T-cell (primary cell): ENCODE data around the gene RADIL. TPM values are rescaled to one million over a fixed set of nuclear protein-coding genes. Genes with fewer than 3 reads are reported as not detected.

Source experiments
- ATAC-seq, 4 experiments: fragments of 200-7000 bp in 3 of 4; fragments of 150-1000 bp in 1 of 4; cut with Tn5 transposase; replicated peaks in 1 of 4; 1 replicate in 3 of 4; 2 replicates in 1 of 4; pipeline ENCODE4 v1.10.0; 2021; ENCODE audit warnings: moderate library complexity in 3 of 4, mild to moderate bottlenecking in 2 of 4, moderate number of reproducible peaks in 1 of 4
- CTCF ChIA-PET, 2 donors: fragments of 300-600 bp; sonication (Branson Sonifier 250); formaldehyde crosslinking; loops; one replicate each; lab custom pipeline; 2022; ENCODE audit warnings: antibody characterized with exemption in 2 of 2; lab: Charles Lee
- POLR2A ChIA-PET, 2 donors: fragments of 300-600 bp; sonication (Branson Sonifier 250); formaldehyde crosslinking; loops; one replicate each; lab custom pipeline; 2022; ENCODE audit warnings: antibody characterized with exemption in 2 of 2; lab: Charles Lee
- DNase-seq, 35 experiments: peaks; one replicate each; pipeline versions ENCODE4 v3.0.0 to v3.0.0-alpha.2; 2013 to 2023
- H3K27ac ChIP-seq: one replicate; pipeline ENCODE4 v1.5.1; 2013; ENCODE audit warnings: low read length
- H3K27me3 ChIP-seq, 2 experiments: replicated peaks in 1 of 2; 1 replicate in 1 of 2; 2 replicates in 1 of 2; pipeline versions ENCODE4 v1.6.1 to v1.7.0; 2013; ENCODE audit warnings: low read length in 1 of 2, mixed read lengths in 1 of 2; ENCODE audit not compliant: control insufficient read depth in 2 of 2, insufficient read depth in 2 of 2; ENCODE audit errors: extremely low read depth in 1 of 2
- H3K36me3 ChIP-seq, 2 donors: 1 replicate in 1 of 2; 2 replicates in 1 of 2; pipeline versions ENCODE4 v1.6.1 to v1.7.0; 2013; ENCODE audit warnings: low read length in 1 of 2; ENCODE audit not compliant: control insufficient read depth in 2 of 2, insufficient read depth in 1 of 2; ENCODE audit errors: extremely low read depth in 1 of 2
- H3K4me1 ChIP-seq, 2 experiments: 1 replicate in 1 of 2; 2 replicates in 1 of 2; pipeline versions ENCODE4 v1.6.1 to v1.7.0; 2013; ENCODE audit warnings: low read length in 2 of 2, mixed read lengths in 1 of 2; ENCODE audit not compliant: insufficient read depth in 2 of 2, control insufficient read depth in 1 of 2; ENCODE audit errors: extremely low read depth in 1 of 2
- H3K4me3 ChIP-seq, 2 donors: 1 replicate in 1 of 2; 2 replicates in 1 of 2; pipeline versions ENCODE4 v1.5.1 to v1.7.0; 2013; ENCODE audit warnings: mild to moderate bottlenecking in 2 of 2, low read length in 1 of 2, moderate library complexity in 1 of 2; ENCODE audit not compliant: control insufficient read depth in 1 of 2; ENCODE audit errors: extremely low read depth in 1 of 2
- H3K9me3 ChIP-seq: 2 replicates; pipeline ENCODE4 v1.7.0; 2013
- H3K27ac Mint-ChIP-seq, 2 donors: one replicate each; pipeline ENCODE4 v1.8.0; 2020 to 2021; ENCODE audit warnings: mild to moderate bottlenecking in 2 of 2, mixed read lengths in 2 of 2
- H3K27me3 Mint-ChIP-seq, 2 donors: one replicate each; pipeline ENCODE4 v1.8.0; 2021 to 2022; ENCODE audit warnings: mixed read lengths in 2 of 2
- H3K36me3 Mint-ChIP-seq: one replicate; pipeline ENCODE4 v1.8.0; 2021; ENCODE audit warnings: mixed read lengths
- H3K4me1 Mint-ChIP-seq, 3 donors: one replicate each; pipeline ENCODE4 v1.8.0; 2020 to 2022; ENCODE audit warnings: mixed read lengths in 3 of 3, mild to moderate bottlenecking in 1 of 3
- H3K4me3 Mint-ChIP-seq, 3 donors: one replicate each; pipeline ENCODE4 v1.8.0; 2020 to 2022; ENCODE audit warnings: mild to moderate bottlenecking in 3 of 3, mixed read lengths in 3 of 3, moderate library complexity in 3 of 3
- H3K9me3 Mint-ChIP-seq, 3 donors: one replicate each; pipeline ENCODE4 v1.8.0; 2020 to 2022; ENCODE audit warnings: mixed read lengths in 3 of 3
- WGBS: methylation state at CpG from one replicate; pipeline ENCODE4 v1.1.5; 2013; ENCODE audit warnings: missing lambda C conversion rate; ENCODE audit not compliant: insufficient coverage; 5-methylcytosine and 5-hydroxymethylcytosine counted together
- total RNA-seq, 35 experiments: library from RNA in 6 of 35; stranded (reverse) in 6 of 35; fragments of 120-200 nt in 1 of 35; gene quantifications; one replicate each; pipeline versions ENCODE4 v1.2.1 to v1.2.4 and lab custom pipeline; 2013 to 2026

The RADIL gene, protein sequence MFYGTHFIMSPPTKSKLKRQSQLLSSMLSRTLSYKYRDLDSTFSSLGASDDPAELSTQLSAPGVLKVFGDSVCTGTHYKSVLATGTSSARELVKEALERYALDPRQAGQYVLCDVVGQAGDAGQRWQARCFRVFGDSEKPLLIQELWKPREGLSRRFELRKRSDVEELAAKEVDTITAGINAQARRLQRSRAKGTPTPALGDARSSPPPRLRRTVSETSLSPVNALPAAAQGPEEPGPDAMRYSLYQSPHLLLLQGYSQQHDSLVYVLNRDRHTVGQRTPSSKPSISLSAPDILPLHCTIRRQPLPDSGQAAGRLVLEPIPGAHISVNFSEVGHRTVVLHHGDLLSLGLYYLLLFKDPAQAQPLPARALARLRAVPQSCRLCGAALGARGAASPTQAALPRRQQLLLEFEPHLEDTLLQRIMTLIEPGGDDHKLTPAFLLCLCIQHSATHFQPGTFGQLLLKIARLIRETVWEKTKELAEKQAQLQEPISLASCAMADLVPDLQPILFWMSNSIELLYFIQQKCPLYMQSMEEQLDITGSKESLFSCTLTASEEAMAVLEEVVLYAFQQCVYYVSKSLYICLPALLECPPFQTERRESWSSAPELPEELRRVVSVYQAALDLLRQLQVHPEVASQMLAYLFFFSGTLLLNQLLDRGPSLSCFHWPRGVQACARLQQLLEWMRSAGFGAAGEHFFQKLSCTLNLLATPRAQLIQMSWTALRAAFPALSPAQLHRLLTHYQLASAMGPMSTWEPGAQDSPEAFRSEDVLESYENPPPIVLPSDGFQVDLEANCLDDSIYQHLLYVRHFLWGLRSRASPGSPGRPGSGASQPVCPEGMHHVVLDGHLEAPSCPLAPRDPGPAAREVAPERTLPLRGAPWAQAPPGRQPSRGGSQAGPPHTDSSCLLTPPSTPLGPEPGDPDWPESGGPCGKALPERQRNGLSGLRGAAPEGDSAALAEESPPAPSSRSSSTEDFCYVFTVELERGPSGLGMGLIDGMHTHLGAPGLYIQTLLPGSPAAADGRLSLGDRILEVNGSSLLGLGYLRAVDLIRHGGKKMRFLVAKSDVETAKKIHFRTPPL
- total RNA-seq, result under 1 TPM in 2 of 5 donors, not detected in 3; 0.20 to 0.30 TPM
- not detected for total RNA-seq (2013)
- 0 to 0.37 (median 0.06) reads per million in 29 experiments for total RNA-seq (lab: John Stamatoyannopoulos, UW)

DNA sequence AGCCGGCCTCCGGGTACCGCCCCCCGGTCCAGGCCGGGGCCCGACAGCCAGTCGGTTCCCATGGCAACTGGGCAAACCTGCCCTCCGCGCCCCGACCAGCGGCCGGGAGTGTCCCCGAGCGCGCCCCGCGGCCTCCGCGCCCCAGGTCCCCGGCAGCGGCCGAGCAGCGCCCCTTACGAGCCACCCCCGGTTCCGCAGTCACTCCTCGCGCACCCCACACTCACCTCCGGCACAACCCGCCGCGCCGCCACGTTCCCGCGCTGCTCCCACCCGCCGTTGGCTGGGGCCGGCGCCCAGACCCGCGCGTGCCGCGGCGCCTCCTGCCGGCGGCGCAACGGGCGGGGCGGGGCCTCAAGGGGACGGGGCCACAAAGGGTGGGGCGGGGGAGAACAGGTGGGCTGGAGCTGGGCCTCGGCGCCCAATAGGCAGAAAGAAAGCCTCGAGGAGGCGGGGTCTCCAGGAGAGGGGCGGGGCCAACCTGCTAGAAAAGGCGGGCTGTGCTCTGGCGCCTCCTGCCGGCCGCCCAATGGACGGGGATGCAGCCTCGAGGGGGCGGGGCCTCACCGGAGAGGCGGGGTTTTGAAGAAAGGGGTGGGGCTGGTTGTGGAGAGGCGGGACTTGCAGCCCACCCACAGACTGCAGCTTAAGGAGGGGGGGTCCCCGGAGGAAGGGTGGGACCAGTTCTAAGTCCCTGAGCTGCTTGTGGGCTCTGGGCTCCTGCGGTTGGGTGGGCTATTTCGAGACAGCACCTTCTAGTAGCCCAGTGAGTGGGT lies at the start of gene RADIL:
Gene RADIL (minus strand): TSS at position 345 of the 773 bp plus-strand sequence. CDS start 5,577 bp downstream, outside the sequence.
- Mint-ChIP-seq H3K4me1 (peaks cover 12 to 17% (median 12%) of the 10 kb centered on the region in 3 donors), H3K27me3 (peaks cover 24 to 51% of the 10 kb centered on the region in 2 donors), H3K27ac (no peak within 1 kb of the TSS), H3K9me3 (no peaks in the 10 kb centered on the region), H3K4me3 (peak within 1 kb of the TSS; percentile 56 to 74 (median 57)), H3K36me3 (no peaks in the 10 kb centered on the region)
- POLR2A ChIA-PET, result no interaction called here
- Histone ChIP-seq H3K27me3 (peaks cover 8 to 61% of the 10 kb centered on the region in 2 experiments), H3K4me3 (no peak within 1 kb of the TSS), H3K4me1 (peaks cover 0 to 11% of the 10 kb centered on the region in 2 experiments), H3K9me3 (no peaks in the 10 kb centered on the region), H3K36me3 (no peaks in the 10 kb centered on the region), H3K27ac (no peak within 1 kb of the TSS)
- CTCF ChIA-PET, result interaction anchor here (0.6 to 1.3 kb wide), 6 partner anchors 52 to 1449 kb away, joined by 3 to 6 read pairs (median 3); no protein-coding TSS in a partner anchor
- 2% methylated on average over 44 of the region's 72 CpGs for WGBS
- peak; percentile 91 to 96 (median 93) for ATAC-seq
- DNase-seq, result peak; percentile 45 to 90 (median 81)

DNA sequence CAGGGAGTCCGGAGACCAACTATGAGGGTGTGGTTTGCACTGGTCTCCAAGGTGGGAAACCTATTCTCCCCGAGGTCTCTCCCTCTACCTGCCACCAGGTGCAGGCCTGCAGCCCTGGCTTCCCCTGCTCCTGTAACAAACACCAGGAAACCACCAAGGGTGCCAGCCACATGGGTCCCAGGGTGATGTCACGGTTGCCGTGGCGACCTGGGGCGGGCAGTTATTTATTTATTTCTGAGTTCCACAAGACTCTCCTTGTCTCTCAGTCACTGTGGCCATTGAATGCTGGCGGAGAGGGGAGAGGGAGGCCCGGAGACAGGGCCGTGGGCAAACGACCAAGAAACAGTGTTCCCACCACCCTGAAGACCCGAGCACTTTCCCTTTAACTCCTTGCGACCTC lies 48.4 kb upstream of the RADIL start:
- no peak overlapping the region for H3K4me3 Mint-ChIP-seq
- no peaks in the 10 kb centered on the region for H3K36me3 Mint-ChIP-seq
- ATAC-seq (no peak), DNase-seq (no peak)
- ChIA-PET POLR2A (no interaction called here), CTCF (no interaction called here)
- no peak overlapping the region for H3K4me3 ChIP-seq
- no peaks in the 10 kb centered on the region for H3K36me3 ChIP-seq
- H3K27me3 Mint-ChIP-seq, result peaks cover 0 to 10% of the 10 kb centered on the region in 2 donors
- H3K27ac Mint-ChIP-seq, result no peak overlapping the region
- H3K27ac ChIP-seq, result no peak overlapping the region
- H3K9me3 Mint-ChIP-seq, result no peaks in the 10 kb centered on the region
- H3K9me3 ChIP-seq, result no peaks in the 10 kb centered on the region
- no peaks in the 10 kb centered on the region for H3K4me1 Mint-ChIP-seq
- no peaks in the 10 kb centered on the region for H3K4me1 ChIP-seq
- WGBS, result no CpG with 5 or more reads among the region's 12 CpGs
- peaks cover 0 to 19% of the 10 kb centered on the region in 2 experiments for H3K27me3 ChIP-seq

DNA sequence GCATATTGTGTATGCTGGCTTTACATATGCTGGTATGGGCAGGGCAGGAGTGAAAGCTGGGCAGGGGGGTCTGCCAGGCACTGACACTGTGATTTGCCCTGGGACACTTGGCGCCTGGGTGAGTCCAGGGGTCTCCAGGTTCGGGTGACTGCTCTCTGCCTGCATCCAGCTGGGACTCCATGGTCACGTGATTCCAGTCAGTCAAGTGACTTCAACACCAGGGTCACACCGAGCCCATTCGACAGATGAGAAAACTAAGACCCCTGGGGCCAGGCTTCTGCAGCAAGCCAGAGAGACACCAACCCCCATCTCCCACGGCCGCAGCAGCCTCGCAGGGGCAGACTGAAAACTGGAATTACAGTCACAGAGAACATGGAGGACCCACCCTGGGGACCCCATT lies 45.5 kb upstream of the RADIL start:
- Histone ChIP-seq H3K27me3 (peaks cover 0 to 23% of the 10 kb centered on the region in 2 experiments), H3K4me1 (no peaks in the 10 kb centered on the region), H3K27ac (no peak overlapping the region), H3K4me3 (no peak overlapping the region), H3K36me3 (no peaks in the 10 kb centered on the region), H3K9me3 (no peaks in the 10 kb centered on the region)
- no peak overlapping the region for H3K27ac Mint-ChIP-seq
- no peaks in the 10 kb centered on the region for H3K4me1 Mint-ChIP-seq
- no peak for DNase-seq
- ChIA-PET CTCF (interaction anchor here in 1 of 2 donors (0.6 kb wide), 1 partner anchor 98 kb away, joined by 4 read pairs; no protein-coding TSS in a partner anchor), POLR2A (no interaction called here)
- no peak overlapping the region for H3K4me3 Mint-ChIP-seq
- H3K9me3 Mint-ChIP-seq, result no peaks in the 10 kb centered on the region
- H3K27me3 Mint-ChIP-seq, result peaks cover 0 to 10% of the 10 kb centered on the region in 2 donors
- 71% methylated on average over 3 of the region's 8 CpGs for WGBS
- no peak for ATAC-seq
- H3K36me3 Mint-ChIP-seq, result no peaks in the 10 kb centered on the region

DNA sequence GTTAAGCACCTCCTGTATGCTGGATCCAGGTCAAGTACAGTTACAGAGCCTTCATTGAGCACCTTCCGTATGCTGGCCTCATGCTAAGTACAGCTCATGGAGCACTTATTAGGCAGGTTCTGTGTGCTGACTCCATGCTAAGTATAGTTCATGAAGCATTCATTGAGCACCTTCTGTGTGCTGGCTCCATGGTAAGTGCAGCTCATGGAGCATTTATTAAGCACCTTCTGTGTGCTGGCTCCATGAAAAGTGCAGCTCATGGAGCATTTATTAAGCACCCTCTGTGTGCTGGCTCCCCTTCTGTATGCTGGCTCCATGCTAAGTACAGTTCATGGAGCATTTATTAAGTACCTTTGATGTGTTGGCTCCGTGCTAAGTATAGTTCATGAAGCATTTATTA lies 44.9 kb upstream of the RADIL start:
- DNase-seq, result no peak
- no peaks in the 10 kb centered on the region for H3K9me3 ChIP-seq
- Mint-ChIP-seq H3K9me3 (no peaks in the 10 kb centered on the region), H3K4me3 (no peak overlapping the region), H3K27ac (no peak overlapping the region), H3K4me1 (no peaks in the 10 kb centered on the region), H3K27me3 (peaks cover 0 to 9% of the 10 kb centered on the region in 2 donors), H3K36me3 (no peaks in the 10 kb centered on the region)
- no peaks in the 10 kb centered on the region for H3K36me3 ChIP-seq
- H3K27me3 ChIP-seq, result peaks cover 0 to 23% of the 10 kb centered on the region in 2 experiments
- WGBS, result 85% methylated on average over 2 of the region's 2 CpGs
- no peak overlapping the region for H3K4me3 ChIP-seq
- POLR2A ChIA-PET, result no interaction called here
- no peak for ATAC-seq
- no peak overlapping the region for H3K27ac ChIP-seq
- no peaks in the 10 kb centered on the region for H3K4me1 ChIP-seq
- CTCF ChIA-PET, result interaction anchor here in 1 of 2 donors (0.6 kb wide), 1 partner anchor 97 kb away, joined by 4 read pairs; no protein-coding TSS in a partner anchor

DNA sequence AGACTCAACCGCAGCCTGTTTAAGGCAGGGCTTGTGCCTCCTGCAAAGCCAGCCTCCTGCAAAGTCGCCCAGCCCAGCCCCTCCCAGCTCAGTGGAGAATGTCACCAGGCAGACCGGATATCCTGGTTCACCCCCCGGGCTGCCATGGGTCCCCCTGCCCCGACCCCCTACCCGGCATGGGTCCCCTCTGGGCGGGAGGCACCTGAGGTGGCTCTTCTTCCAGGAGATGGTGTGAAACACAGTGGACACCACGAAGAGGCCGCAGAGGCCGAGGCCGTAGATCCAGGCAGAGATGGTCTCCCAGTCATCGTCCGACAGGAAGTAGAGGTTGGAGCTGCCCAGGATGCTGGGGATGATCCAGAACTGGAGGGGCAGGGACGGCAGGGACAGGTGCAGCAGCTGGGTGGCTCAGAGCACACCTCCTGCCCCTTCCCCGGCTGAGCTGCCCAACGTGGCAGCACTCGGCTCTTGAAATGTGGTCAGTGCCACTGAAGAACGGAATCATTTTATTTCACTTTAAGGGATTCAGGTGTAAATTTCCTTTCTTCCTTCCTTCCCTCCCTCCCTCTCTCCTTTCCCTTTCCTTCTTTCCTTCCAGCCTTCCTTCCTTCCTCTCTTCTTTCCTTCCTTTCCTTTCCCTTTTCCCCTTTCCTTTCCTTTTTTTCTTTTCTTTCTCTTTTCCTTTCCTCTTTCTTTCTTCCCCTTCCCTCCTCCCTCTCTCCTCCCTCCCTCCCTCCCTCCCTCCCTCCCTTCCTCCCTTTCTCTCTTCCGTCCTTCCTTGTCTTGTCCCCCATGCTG lies 36.7 kb upstream of the RADIL start:
- no peak overlapping the region for H3K27ac ChIP-seq
- DNase-seq (no peak), ATAC-seq (no peak)
- 80% methylated on average over 19 of the region's 19 CpGs for WGBS
- H3K36me3 ChIP-seq, result no peaks in the 10 kb centered on the region
- peaks cover 0 to 32% of the 10 kb centered on the region in 2 experiments for H3K27me3 ChIP-seq
- POLR2A ChIA-PET, result no interaction called here
- H3K4me3 ChIP-seq, result no peak overlapping the region
- CTCF ChIA-PET, result interaction anchor here in 1 of 2 donors (0.6 kb wide), 1 partner anchor 18 kb away, joined by 9 read pairs; no protein-coding TSS in a partner anchor
- H3K27me3 Mint-ChIP-seq, result peaks cover 0 to 4% of the 10 kb centered on the region in 2 donors
- H3K36me3 Mint-ChIP-seq, result no peaks in the 10 kb centered on the region
- H3K4me1 ChIP-seq, result no peaks in the 10 kb centered on the region
- no peak overlapping the region for H3K27ac Mint-ChIP-seq
- no peaks in the 10 kb centered on the region for H3K4me1 Mint-ChIP-seq
- H3K9me3 Mint-ChIP-seq, result peaks cover 0 to 4% (median 0%) of the 10 kb centered on the region in 3 donors
- H3K9me3 ChIP-seq, result no peaks in the 10 kb centered on the region
- no peak overlapping the region for H3K4me3 Mint-ChIP-seq
